Activated T-cell treated with anti-CD3 and anti-CD28 coated beads, Interleukin-2, amount 50 U/mL, for 72 hours (primary cell): Measurements from ENCODE around the gene OLAH. TPM values are rescaled to one million over a fixed set of nuclear protein-coding genes. Genes with fewer than 3 reads are reported as not detected.
A peak's percentile ranks its signal among the peaks of the same experiment; 100 is the strongest.

Experiments used
- ATAC-seq, 2 donors: fragments of 150-1000 bp; cut with Tn5 transposase; replicated peaks in 1 of 2; 2 replicates each; pipeline ENCODE4 v1.10.0; 2021; ENCODE audit warnings: moderate library complexity in 2 of 2, mild to moderate bottlenecking in 1 of 2
- DNase-seq, 2 donors: peaks; one replicate each; pipeline ENCODE4 v3.0.0; 2021 to 2022; ENCODE audit warnings: mixed read lengths in 1 of 2
- H3K27ac Mint-ChIP-seq: one replicate; pipeline ENCODE4 v1.8.0; 2022; ENCODE audit warnings: mild to moderate bottlenecking, moderate library complexity, mixed read lengths
- H3K27me3 Mint-ChIP-seq: one replicate; pipeline ENCODE4 v1.8.0; 2022; ENCODE audit warnings: low read depth, mixed read lengths
- H3K36me3 Mint-ChIP-seq, 2 donors: one replicate each; pipeline ENCODE4 v1.8.0; 2022; ENCODE audit warnings: mixed read lengths in 2 of 2, mild to moderate bottlenecking in 1 of 2; ENCODE audit not compliant: insufficient read depth in 2 of 2
- H3K4me1 Mint-ChIP-seq: one replicate; pipeline ENCODE4 v1.8.0; 2022; ENCODE audit warnings: low read depth, mixed read lengths
- H3K4me3 Mint-ChIP-seq, 2 donors: one replicate each; pipeline ENCODE4 v1.8.0; 2022; ENCODE audit warnings: mild to moderate bottlenecking in 2 of 2, mixed read lengths in 2 of 2, moderate library complexity in 2 of 2
- H3K9me3 Mint-ChIP-seq, 2 donors: one replicate each; pipeline ENCODE4 v1.8.0; 2022; ENCODE audit warnings: mixed read lengths in 2 of 2
- total RNA-seq, 2 donors: library from RNA; stranded (reverse); gene quantifications; one replicate each; pipeline ENCODE4 v1.2.3, GENCODE V29; 2022

The OLAH gene
- total RNA-seq, 2 donors from 2014 or later = 3.5 to 3.8 TPM

GRCh38 chr10:15046626-15047025 lies 2.9 kb downstream of the OLAH start:
- H3K27ac Mint-ChIP-seq = no peak overlapping the region
- ATAC-seq (no peak), DNase-seq (no peak)
- peaks cover 2% of the 10 kb centered on the region in 2 donors for H3K9me3 Mint-ChIP-seq
- no peak overlapping the region for H3K4me3 Mint-ChIP-seq
- H3K4me1 Mint-ChIP-seq = peaks cover 25% of the 10 kb centered on the region
- H3K36me3 Mint-ChIP-seq = peaks cover 0 to 2% of the 10 kb centered on the region in 2 donors
- H3K27me3 Mint-ChIP-seq = no peaks in the 10 kb centered on the region

GRCh38 chr10:15049533-15049932 lies 5.8 kb downstream of the OLAH start:
- Mint-ChIP-seq H3K9me3 (no peaks in the 10 kb centered on the region), H3K27ac (no peak overlapping the region), H3K36me3 (no peaks in the 10 kb centered on the region), H3K27me3 (no peaks in the 10 kb centered on the region), H3K4me1 (peaks cover 12% of the 10 kb centered on the region), H3K4me3 (no peak overlapping the region)
- no peak for ATAC-seq
- no peak for DNase-seq

DNA sequence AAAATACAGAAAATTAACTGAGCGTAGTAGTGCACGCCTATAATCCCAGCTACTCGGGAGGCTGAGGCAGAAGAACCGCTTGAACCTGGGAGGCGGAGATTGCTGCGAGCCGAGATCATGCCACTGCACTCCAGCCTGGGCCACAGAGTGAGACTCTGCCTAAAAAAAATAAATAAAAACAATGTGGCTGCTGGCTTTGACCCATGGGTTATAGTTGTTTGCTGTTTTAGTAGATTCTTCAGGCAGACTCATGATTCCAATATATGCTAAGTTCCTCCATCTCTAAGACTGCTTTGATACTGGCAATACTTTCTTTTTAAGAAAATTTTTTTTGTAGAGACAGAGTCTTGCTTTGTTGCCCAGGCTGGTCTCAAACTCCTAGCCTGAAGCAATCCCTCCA lies 8.4 kb downstream of the OLAH start:
- ATAC-seq = no peak
- no peak overlapping the region for H3K27ac Mint-ChIP-seq
- no peaks in the 10 kb centered on the region for H3K9me3 Mint-ChIP-seq
- H3K4me3 Mint-ChIP-seq = no peak overlapping the region
- no peak for DNase-seq
- H3K36me3 Mint-ChIP-seq = no peaks in the 10 kb centered on the region
- H3K27me3 Mint-ChIP-seq = no peaks in the 10 kb centered on the region
- no peaks in the 10 kb centered on the region for H3K4me1 Mint-ChIP-seq

DNA sequence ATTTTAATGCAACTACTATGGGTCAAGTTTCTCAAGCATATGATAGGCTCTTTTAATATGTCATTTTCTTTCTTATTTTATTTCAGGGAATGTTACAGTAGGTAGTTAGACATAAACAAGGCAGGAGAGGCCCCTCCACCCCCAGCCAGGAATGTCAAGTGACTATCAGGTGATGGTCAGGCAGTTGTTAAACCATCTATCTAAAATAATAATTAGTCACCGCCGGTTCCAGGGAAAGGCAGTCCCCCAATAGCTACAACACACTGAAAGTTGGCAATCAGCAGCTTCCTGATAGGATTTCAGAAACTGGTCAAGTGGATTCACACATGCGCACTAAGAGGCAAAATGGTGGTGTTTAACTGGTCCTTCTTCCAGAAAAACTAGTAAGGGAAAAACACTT lies 9.3 kb downstream of the OLAH start:
- ATAC-seq (no peak), DNase-seq (no peak)
- H3K4me3 Mint-ChIP-seq = no peak overlapping the region
- H3K4me1 Mint-ChIP-seq = no peaks in the 10 kb centered on the region
- H3K9me3 Mint-ChIP-seq = no peaks in the 10 kb centered on the region
- no peaks in the 10 kb centered on the region for H3K36me3 Mint-ChIP-seq
- H3K27me3 Mint-ChIP-seq = peaks cover 5% of the 10 kb centered on the region
- no peak overlapping the region for H3K27ac Mint-ChIP-seq

- no peaks in the 10 kb centered on the region for H3K4me1 Mint-ChIP-seq
- DNase-seq = no peak
- peaks cover 5 to 11% of the 10 kb centered on the region in 2 donors for H3K36me3 Mint-ChIP-seq
- ATAC-seq = no peak
- H3K9me3 Mint-ChIP-seq = peaks cover 4 to 9% of the 10 kb centered on the region in 2 donors
- H3K27me3 Mint-ChIP-seq = peaks cover 16% of the 10 kb centered on the region
- H3K4me3 Mint-ChIP-seq = no peak overlapping the region
- H3K27ac Mint-ChIP-seq = no peak overlapping the region
These were observed 14.9 kb downstream of the OLAH start for GRCh38 chr10:15058689-15059088.

GRCh38 chr10:15059914-15060313 lies 16.2 kb downstream of the OLAH start:
- H3K4me1 Mint-ChIP-seq = no peaks in the 10 kb centered on the region
- peaks cover 16% of the 10 kb centered on the region for H3K27me3 Mint-ChIP-seq
- ATAC-seq = no peak
- H3K27ac Mint-ChIP-seq = no peak overlapping the region
- DNase-seq = no peak
- H3K9me3 Mint-ChIP-seq = peaks cover 4 to 9% of the 10 kb centered on the region in 2 donors
- H3K36me3 Mint-ChIP-seq = peaks cover 5 to 11% of the 10 kb centered on the region in 2 donors
- H3K4me3 Mint-ChIP-seq = no peak overlapping the region

- H3K27ac Mint-ChIP-seq = no peak overlapping the region
- no peaks in the 10 kb centered on the region for H3K4me1 Mint-ChIP-seq
- H3K36me3 Mint-ChIP-seq = peaks cover 5 to 11% of the 10 kb centered on the region in 2 donors
- peaks cover 4 to 9% of the 10 kb centered on the region in 2 donors for H3K9me3 Mint-ChIP-seq
- H3K27me3 Mint-ChIP-seq = peaks cover 22% of the 10 kb centered on the region
- ATAC-seq (no peak), DNase-seq (no peak)
- no peak overlapping the region for H3K4me3 Mint-ChIP-seq
These were observed 16.9 kb downstream of the OLAH start for GRCh38 chr10:15060638-15061037.

DNA sequence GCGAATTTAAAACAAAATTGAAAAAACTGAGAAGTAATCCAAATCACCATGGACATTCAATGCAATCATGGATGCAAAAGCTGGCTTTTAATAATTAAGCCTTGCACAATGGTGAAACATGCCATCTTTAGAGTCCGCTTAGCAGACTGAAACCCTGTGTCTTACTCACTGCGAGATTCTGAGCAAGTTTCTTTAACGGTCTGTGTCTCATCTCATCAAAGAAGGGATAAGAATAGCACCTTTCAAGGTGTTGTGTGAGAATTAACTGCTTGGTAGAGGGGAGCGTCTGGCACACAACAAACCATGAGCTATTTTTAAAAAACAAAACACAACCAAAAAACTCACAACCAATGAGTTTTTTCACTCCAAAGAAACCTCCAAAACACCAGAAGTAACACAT lies 23.4 kb downstream of the OLAH start:
- DNase-seq = no peak
- Mint-ChIP-seq H3K27ac (no peak overlapping the region), H3K9me3 (peaks cover 0 to 2% of the 10 kb centered on the region in 2 donors), H3K4me3 (no peak overlapping the region), H3K36me3 (no peaks in the 10 kb centered on the region), H3K27me3 (peaks cover 6% of the 10 kb centered on the region), H3K4me1 (no peaks in the 10 kb centered on the region)
- no peak for ATAC-seq

DNA sequence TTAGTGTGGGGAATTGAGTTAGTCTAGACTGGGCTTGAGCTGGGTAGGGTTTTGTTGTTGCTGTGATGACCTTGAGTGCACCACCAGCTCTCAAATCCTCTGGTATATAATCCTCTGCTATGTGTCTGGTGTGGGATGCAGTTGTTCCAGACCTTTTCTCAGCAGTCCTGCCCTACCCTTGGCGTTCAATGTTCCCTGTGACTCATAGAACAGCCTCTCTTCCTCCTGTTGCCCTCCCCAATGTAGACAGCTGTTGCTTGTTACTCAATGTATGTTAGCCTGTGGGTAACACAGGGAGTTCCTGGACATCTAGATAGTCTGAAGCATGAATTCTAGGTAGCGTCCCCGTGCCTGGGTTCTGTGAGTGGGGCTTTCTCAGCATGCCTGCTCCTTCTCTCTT lies 25.1 kb downstream of the OLAH start:
- no peaks in the 10 kb centered on the region for H3K36me3 Mint-ChIP-seq
- H3K9me3 Mint-ChIP-seq = peaks cover 0 to 2% of the 10 kb centered on the region in 2 donors
- H3K4me1 Mint-ChIP-seq = no peaks in the 10 kb centered on the region
- DNase-seq (no peak), ATAC-seq (no peak)
- H3K4me3 Mint-ChIP-seq = no peak overlapping the region
- H3K27ac Mint-ChIP-seq = no peak overlapping the region
- peaks cover 6% of the 10 kb centered on the region for H3K27me3 Mint-ChIP-seq

DNA sequence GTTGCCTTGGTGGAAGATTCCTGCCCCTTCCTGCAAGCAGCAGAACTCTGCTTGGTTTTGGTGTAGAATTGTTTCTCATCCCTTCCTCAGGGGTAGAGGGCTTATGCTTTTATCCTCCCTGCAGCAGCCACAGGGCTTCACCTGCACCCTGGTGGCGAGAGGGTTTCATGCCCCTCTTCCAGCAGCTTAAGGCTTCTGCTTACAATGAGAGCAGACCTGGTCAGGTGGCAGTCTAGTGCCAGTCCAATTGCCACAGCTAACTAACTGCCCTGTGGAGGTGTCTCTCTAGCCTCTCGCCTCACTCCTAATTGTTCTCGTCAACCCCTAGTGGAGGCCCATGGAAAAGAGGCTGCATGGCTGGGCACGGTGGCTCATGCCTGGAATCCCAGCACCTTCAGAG lies 25.5 kb downstream of the OLAH start:
- DNase-seq = no peak
- H3K4me3 Mint-ChIP-seq = no peak overlapping the region
- ATAC-seq = no peak
- H3K27me3 Mint-ChIP-seq = peaks cover 6% of the 10 kb centered on the region
- no peaks in the 10 kb centered on the region for H3K36me3 Mint-ChIP-seq
- H3K27ac Mint-ChIP-seq = no peak overlapping the region
- peaks cover 0 to 2% of the 10 kb centered on the region in 2 donors for H3K9me3 Mint-ChIP-seq
- H3K4me1 Mint-ChIP-seq = no peaks in the 10 kb centered on the region

DNA sequence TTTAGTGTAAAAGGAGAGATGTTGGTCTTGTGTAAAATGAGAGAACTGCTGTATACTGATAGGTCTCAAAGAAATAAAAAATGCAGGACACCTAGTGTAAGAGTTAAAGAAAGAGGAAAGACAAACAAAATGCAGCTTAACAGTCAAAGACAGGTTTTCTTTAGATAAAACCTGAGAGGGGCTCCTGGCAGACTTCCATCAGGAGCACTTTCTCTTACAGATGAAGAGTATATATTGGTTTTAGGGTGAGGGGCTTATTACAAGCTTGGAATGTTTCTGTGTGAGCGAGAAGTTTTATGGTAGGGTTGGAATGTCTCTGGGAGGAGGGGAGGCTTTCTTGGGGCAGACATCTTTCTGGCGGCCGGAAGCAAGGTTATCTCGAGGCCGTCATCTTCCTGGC lies 28.6 kb downstream of the OLAH start:
- H3K9me3 Mint-ChIP-seq = peaks cover 0 to 2% of the 10 kb centered on the region in 2 donors
- DNase-seq (no peak), ATAC-seq (no peak)
- H3K36me3 Mint-ChIP-seq = no peaks in the 10 kb centered on the region
- H3K4me1 Mint-ChIP-seq = no peaks in the 10 kb centered on the region
- H3K4me3 Mint-ChIP-seq = no peak overlapping the region
- H3K27me3 Mint-ChIP-seq = no peaks in the 10 kb centered on the region
- no peak overlapping the region for H3K27ac Mint-ChIP-seq

DNA sequence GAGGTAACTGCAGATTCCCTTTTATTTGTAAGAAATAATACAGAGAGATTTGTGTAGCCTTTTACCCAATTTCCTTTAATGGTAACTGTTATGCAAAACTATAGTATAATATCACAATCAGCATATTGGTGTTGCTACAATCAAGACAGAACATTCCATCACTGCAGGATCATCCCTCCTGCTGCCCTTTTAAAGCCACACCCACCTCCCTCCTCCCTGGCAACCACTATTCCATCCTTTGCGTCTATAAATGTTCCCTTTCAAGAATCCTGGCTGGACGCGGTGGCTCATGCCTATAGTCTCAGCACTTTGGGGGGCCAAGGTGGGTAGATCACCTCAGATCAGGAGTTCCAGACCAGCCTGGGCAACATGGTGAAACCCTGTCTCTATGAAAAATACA lies 31.7 kb downstream of the OLAH start:
- Mint-ChIP-seq H3K27me3 (no peaks in the 10 kb centered on the region), H3K36me3 (no peaks in the 10 kb centered on the region), H3K4me3 (no peak overlapping the region), H3K4me1 (no peaks in the 10 kb centered on the region), H3K9me3 (no peaks in the 10 kb centered on the region), H3K27ac (no peak overlapping the region)
- DNase-seq = no peak
- no peak for ATAC-seq

- Mint-ChIP-seq H3K36me3 (no peaks in the 10 kb centered on the region), H3K27ac (no peak overlapping the region), H3K4me3 (peak overlapping the region in 1 of 2 donors; percentile 7), H3K4me1 (no peaks in the 10 kb centered on the region), H3K27me3 (no peaks in the 10 kb centered on the region), H3K9me3 (no peaks in the 10 kb centered on the region)
- no peak for DNase-seq
- no peak for ATAC-seq
These were observed 40.1 kb downstream of the OLAH start for GRCh38 chr10:15083674-15084501.

DNA sequence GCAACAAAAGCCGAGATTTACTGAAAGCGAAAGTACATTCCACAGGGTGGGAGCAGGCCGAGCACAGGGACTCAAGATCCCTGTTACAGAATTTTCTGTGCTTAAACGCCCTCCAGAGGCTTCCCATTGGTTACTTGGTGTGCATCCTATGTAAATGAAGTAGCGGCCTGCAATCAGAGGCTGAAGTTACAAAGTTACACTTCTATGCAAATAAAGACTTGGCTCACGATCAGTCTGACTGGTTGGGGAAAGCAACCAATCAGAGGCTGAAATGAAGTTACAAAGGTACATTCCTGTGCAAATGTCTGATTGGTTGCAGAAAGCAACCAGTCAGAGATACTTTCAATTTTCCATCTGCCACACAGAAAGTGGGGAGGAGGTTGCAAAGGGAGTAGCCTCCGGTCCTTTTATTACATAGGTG lies 40.8 kb downstream of the OLAH start:
- Mint-ChIP-seq H3K4me3 (peak overlapping the region in 1 of 2 donors; percentile 40), H3K36me3 (no peaks in the 10 kb centered on the region), H3K27ac (no peak overlapping the region), H3K9me3 (no peaks in the 10 kb centered on the region), H3K4me1 (no peaks in the 10 kb centered on the region), H3K27me3 (no peaks in the 10 kb centered on the region)
- no peak for DNase-seq
- ATAC-seq = peak in 1 of 2 donors; percentile 42
